ENCODE results near the gene C6.

DNA sequence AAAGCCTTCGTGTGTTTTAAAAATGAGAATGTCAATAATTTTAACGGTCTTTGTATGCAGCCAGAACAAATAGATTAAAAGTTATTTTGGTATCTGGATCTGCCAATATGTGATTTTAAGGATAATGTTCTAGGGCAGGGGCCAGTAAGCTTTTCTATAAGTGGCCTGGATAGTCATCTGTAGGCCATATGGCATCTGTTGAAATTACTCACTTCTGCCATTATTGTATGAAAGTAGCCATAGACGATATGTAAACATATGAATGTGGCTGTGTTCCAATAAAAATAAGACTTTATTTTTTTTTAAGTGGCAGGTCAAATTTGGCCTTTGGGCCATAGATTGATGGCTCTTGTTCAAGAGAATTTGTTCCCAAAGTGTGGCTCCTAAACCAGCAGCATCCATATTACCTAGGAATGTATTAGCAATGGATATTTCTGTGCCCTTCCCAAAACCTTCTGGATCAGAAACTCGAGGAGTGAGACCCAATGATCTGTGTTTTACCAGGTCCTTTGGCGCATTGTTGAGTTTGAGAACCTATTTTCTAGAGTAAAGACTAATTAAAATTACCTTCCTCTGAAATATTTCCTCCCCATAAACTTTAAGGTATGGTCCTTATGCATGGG is 55.9 kb downstream of the C6 start:
- TF ChIP-seq CTCF (optimal IDR thresholded peaks at IDR 0.05 in 1 of 3, IDR thresholded peaks at IDR 0.05 in 1 of 3, conservative IDR thresholded peaks at IDR 0.05 in 1 of 3; ENCODE audit: extremely low read depth in 1 of 3, insufficient read depth in 2 of 3, low read length in 3 of 3), result no peak
- TF ChIP-seq EZH2 (IDR thresholded peaks at IDR 0.05; ENCODE audit: low read length), result no peak

All from keratinocyte (primary cell).